SK-N-SH (cell line): ENCODE results near the gene AGXT2. TPM values are rescaled to one million over a fixed set of nuclear protein-coding genes. Genes with fewer than 3 reads are reported as not detected.

ENCODE experiments used
- CTCF ChIA-PET: fragments of 300-600, 350-600 bp; formaldehyde crosslinking; extraction: SDS; loops from one replicate; lab custom pipeline; 2021; lab: Yijun Ruan, JAX
- POLR2A ChIA-PET: fragments of 350-600 bp; sonication (Branson Sonifier 250); formaldehyde crosslinking; extraction: SDS; loops from one replicate; lab custom pipeline; 2020; ENCODE audit warnings: antibody characterized with exemption, inconsistent platforms; lab: Yijun Ruan, JAX
- DNase-seq: peaks from one replicate; pipeline ENCODE4 v3.0.0; 2012
- H2AFZ ChIP-seq: fragments of 200-600 bp; sonication (generic); 2 replicates; pipeline ENCODE4 v1.8.1; 2016; ENCODE audit warnings: antibody characterized with exemption, mild to moderate bottlenecking, low read depth
- H3F3A ChIP-seq: fragments of 200-600 bp; sonication (generic); replicated peaks from 2 replicates; pipeline ENCODE3; 2016; ENCODE audit warnings: antibody characterized with exemption, mild to moderate bottlenecking; ENCODE audit not compliant: insufficient read depth
- H3K27ac ChIP-seq, 2 experiments: fragments of 200-500 bp in 1 of 2; fragments of 200-600 bp in 1 of 2; sonication (Bioruptor generic) in 1 of 2; sonication (generic), shearing (Covaris generic) in 1 of 2; 2 replicates each; pipeline versions ENCODE4 v1.5.1 to v1.6.1; 2014 to 2016; ENCODE audit warnings: low read depth in 2 of 2, inconsistent platforms in 1 of 2, low read length in 1 of 2, mild to moderate bottlenecking in 1 of 2, mixed read lengths in 1 of 2
- H3K27me3 ChIP-seq: fragments of 200-600 bp; sonication (generic), shearing (Covaris generic); 2 replicates; pipeline ENCODE4 v1.6.1; 2016; ENCODE audit warnings: mixed run types; ENCODE audit not compliant: insufficient read depth
- H3K36me3 ChIP-seq, 2 experiments: fragments of 200-500 bp in 1 of 2; fragments of 200-600 bp in 1 of 2; sonication (Bioruptor generic) in 1 of 2; sonication (generic) in 1 of 2; replicated peaks in 1 of 2; 2 replicates each; pipeline versions ENCODE3 to v1.5.1; 2014 to 2016; ENCODE audit warnings: low read length in 1 of 2, mild to moderate bottlenecking in 1 of 2; ENCODE audit not compliant: insufficient read depth in 2 of 2, control insufficient read depth in 1 of 2
- H3K4me1 ChIP-seq, 2 experiments: fragments of 200-500 bp in 1 of 2; fragments of 200-600 bp in 1 of 2; sonication (Bioruptor generic) in 1 of 2; sonication (generic), shearing (Covaris generic) in 1 of 2; 2 replicates each; pipeline versions ENCODE4 v1.5.1 to v1.6.1; 2014 to 2016; ENCODE audit warnings: low read depth in 1 of 2, low read length in 1 of 2, mixed run types in 1 of 2; ENCODE audit not compliant: insufficient read depth in 2 of 2, control insufficient read depth in 1 of 2
- H3K4me2 ChIP-seq: fragments of 200-600 bp; sonication (generic), shearing (Covaris generic); 2 replicates; pipeline ENCODE4 v1.6.1; 2017; ENCODE audit warnings: mixed run types
- H3K4me3 ChIP-seq, 2 experiments: fragments of 200-500 bp in 1 of 2; fragments of 200-600 bp in 1 of 2; sonication (Bioruptor generic) in 1 of 2; sonication (generic), shearing (Covaris generic) in 1 of 2; 2 replicates each; pipeline versions ENCODE4 v1.5.1 to v1.8.1; 2014 to 2016; ENCODE audit warnings: low read depth in 2 of 2, inconsistent platforms in 1 of 2, low read length in 1 of 2, mild to moderate bottlenecking in 1 of 2, mixed read lengths in 1 of 2, moderate library complexity in 1 of 2
- H3K79me2 ChIP-seq: fragments of 200-600 bp; sonication (generic); 2 replicates; pipeline ENCODE4 v1.8.1; 2017; ENCODE audit warnings: mild to moderate bottlenecking; ENCODE audit not compliant: insufficient read depth
- H3K9ac ChIP-seq: fragments of 200-600 bp; sonication (generic); 2 replicates; pipeline ENCODE4 v1.6.1; 2017; ENCODE audit warnings: mixed run types
- H3K9me2 ChIP-seq: fragments of 200-600 bp; sonication (generic); 2 replicates; pipeline ENCODE4 v1.6.1; 2017; ENCODE audit warnings: mixed run types
- H3K9me3 ChIP-seq: fragments of 200-600 bp; sonication (generic); 2 replicates; pipeline ENCODE4 v1.6.1; 2017; ENCODE audit warnings: mixed run types, mild to moderate bottlenecking, moderate library complexity
- H4K20me1 ChIP-seq: fragments of 200-600 bp; sonication (generic); 2 replicates; pipeline ENCODE4 v1.6.1; 2017; ENCODE audit warnings: mild to moderate bottlenecking, mixed run types; ENCODE audit not compliant: insufficient read depth
- CHD2 ChIP-seq: fragments of 150-350 bp; IDR thresholded peaks from 2 replicates; pipeline ENCODE4 v1.6.1; 2018; ENCODE audit warnings: low read length; ENCODE audit not compliant: partially characterized antibody
- ELF1 ChIP-seq: IDR thresholded peaks from 2 replicates; pipeline ENCODE4 v1.4.0; 2012
- EZH2phosphoT487 ChIP-seq: fragments of 200-600 bp; sonication (generic); IDR thresholded peaks from 2 replicates; pipeline ENCODE4 v1.6.1; 2017; ENCODE audit warnings: low read depth, mixed run types, mild to moderate bottlenecking, antibody characterized with exemption, moderate library complexity, borderline replicate concordance
- GABPA ChIP-seq: IDR thresholded peaks from 2 replicates; pipeline ENCODE4 v1.4.0; 2012; ENCODE audit warnings: low read depth, mild to moderate bottlenecking
- GATA2 ChIP-seq: sonication (generic); formaldehyde crosslinking; IDR thresholded peaks from 2 replicates; pipeline ENCODE4 v1.5.0; 2020; ENCODE audit warnings: mild to moderate bottlenecking, missing genetic modification reagents
- JUND ChIP-seq: IDR thresholded peaks from 2 replicates; pipeline ENCODE4 v1.4.0; 2012
- MEF2A ChIP-seq: IDR thresholded peaks from 2 replicates; pipeline ENCODE4 v1.4.0; 2012; ENCODE audit warnings: low read depth, borderline replicate concordance
- NRF1 ChIP-seq: IDR thresholded peaks from 2 replicates; pipeline ENCODE4 v1.6.1; 2012; ENCODE audit warnings: low read depth, mild to moderate bottlenecking, low read length
- TCF12 ChIP-seq: IDR thresholded peaks from 2 replicates; pipeline ENCODE4 v1.4.0; 2012
- USF1 ChIP-seq: IDR thresholded peaks from 2 replicates; pipeline ENCODE4 v1.4.0; 2012; ENCODE audit warnings: low read depth, borderline replicate concordance
- USF2 ChIP-seq: fragments of 150-350 bp; IDR thresholded peaks from 2 replicates; pipeline ENCODE4 v1.6.1; 2017; ENCODE audit warnings: antibody characterized with exemption, low read length, low read depth, borderline replicate concordance
- YY1 ChIP-seq: IDR thresholded peaks from 2 replicates; pipeline ENCODE4 v1.4.0; 2012; ENCODE audit warnings: low read depth, mild to moderate bottlenecking
- WGBS: methylation state at CpG from one replicate; pipeline ENCODE4 v1.1.6; 2017; ENCODE audit warnings: low lambda C conversion rate; 5-methylcytosine and 5-hydroxymethylcytosine counted together
- polyA plus RNA-seq, 3 experiments: library from polyadenylated mRNA; depleted of rRNA; stranded (reverse); fragments of >200 nt; gene quantifications; 2 replicates each; pipeline ENCODE4 v1.2.3, GENCODE V29; 2012
- TF ChIP-seq, protein P1 (sequence below): IDR thresholded peaks from 2 replicates; pipeline ENCODE4 v1.6.1; 2012; ENCODE audit warnings: mild to moderate bottlenecking, low read depth, low read length, moderate library complexity

Gene AGXT2
- polyA plus RNA-seq, 1 of the 3 experiments (the other 2 are of a cell fraction), result not detected

DNA sequence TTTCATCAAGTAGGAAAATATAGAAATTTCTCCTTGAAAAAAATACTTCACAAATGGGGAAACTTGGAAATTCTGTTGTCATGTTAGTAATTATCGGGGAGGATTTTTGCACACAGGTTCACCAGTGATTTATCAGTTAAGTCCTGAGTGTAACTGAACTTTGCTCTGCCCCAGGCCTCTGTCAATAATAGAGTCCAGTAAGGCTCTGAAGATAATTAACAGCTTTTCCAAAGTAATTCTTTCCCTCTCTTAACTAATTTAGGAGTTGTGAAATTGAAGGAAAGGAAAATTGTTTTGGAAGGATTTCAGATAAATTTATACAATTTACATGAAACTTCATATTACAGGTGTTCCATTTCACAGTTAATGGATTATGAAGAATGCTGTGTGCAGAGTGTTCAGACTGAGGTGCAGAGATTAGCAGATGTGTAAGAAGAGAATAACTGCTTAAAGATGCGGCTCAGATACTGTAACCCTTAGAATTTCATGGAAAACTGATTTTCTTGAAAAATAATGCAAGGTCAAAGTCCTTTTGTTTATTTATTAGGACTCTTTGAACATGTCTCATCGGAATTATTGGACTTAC, 2.9 kb upstream of the AGXT2 start:
- Histone ChIP-seq H4K20me1 (no peaks in the 10 kb centered on the region), H3K9me3 (no peaks in the 10 kb centered on the region), H2AFZ (no peak overlapping the region), H3K79me2 (no peaks in the 10 kb centered on the region), H3K27me3 (no peaks in the 10 kb centered on the region), H3K9ac (no peak overlapping the region), H3K4me2 (no peak overlapping the region), H3K36me3 (no peaks in the 10 kb centered on the region), H3F3A (no peaks in the 10 kb centered on the region), H3K9me2 (no peaks in the 10 kb centered on the region), H3K27ac (no peak overlapping the region), H3K4me3 (no peak overlapping the region), H3K4me1 (no peaks in the 10 kb centered on the region)
- no peak for DNase-seq
- POLR2A ChIA-PET, result no interaction called here
- TF ChIP-seq USF2 (no peak), GABPA (no peak), NRF1 (no peak), JUND (no peak)
- CTCF ChIA-PET, result no interaction called here
- 43% methylated on average over 3 of the region's 3 CpGs for WGBS

- POLR2A ChIA-PET, result no interaction called here
- TF ChIP-seq MEF2A, result no peak
- TF ChIP-seq ELF1, result no peak
- TF ChIP-seq YY1, result no peak
- TF ChIP-seq TCF12, result no peak
- TF ChIP-seq JUND, result no peak
- TF ChIP-seq USF1, result no peak
- TF ChIP-seq GATA2 (CRISPR knock-in tag), result no peak
- no peak for TF ChIP-seq CHD2
- TF ChIP-seq, protein P1, sequence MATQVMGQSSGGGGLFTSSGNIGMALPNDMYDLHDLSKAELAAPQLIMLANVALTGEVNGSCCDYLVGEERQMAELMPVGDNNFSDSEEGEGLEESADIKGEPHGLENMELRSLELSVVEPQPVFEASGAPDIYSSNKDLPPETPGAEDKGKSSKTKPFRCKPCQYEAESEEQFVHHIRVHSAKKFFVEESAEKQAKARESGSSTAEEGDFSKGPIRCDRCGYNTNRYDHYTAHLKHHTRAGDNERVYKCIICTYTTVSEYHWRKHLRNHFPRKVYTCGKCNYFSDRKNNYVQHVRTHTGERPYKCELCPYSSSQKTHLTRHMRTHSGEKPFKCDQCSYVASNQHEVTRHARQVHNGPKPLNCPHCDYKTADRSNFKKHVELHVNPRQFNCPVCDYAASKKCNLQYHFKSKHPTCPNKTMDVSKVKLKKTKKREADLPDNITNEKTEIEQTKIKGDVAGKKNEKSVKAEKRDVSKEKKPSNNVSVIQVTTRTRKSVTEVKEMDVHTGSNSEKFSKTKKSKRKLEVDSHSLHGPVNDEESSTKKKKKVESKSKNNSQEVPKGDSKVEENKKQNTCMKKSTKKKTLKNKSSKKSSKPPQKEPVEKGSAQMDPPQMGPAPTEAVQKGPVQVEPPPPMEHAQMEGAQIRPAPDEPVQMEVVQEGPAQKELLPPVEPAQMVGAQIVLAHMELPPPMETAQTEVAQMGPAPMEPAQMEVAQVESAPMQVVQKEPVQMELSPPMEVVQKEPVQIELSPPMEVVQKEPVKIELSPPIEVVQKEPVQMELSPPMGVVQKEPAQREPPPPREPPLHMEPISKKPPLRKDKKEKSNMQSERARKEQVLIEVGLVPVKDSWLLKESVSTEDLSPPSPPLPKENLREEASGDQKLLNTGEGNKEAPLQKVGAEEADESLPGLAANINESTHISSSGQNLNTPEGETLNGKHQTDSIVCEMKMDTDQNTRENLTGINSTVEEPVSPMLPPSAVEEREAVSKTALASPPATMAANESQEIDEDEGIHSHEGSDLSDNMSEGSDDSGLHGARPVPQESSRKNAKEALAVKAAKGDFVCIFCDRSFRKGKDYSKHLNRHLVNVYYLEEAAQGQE, result no peak
- TF ChIP-seq EZH2phosphoT487, result no peak
- CTCF ChIA-PET, result no interaction called here
These were observed 1.2 kb upstream of the AGXT2 start for GRCh38 chr5:35048910-35049309.

More at GRCh38 chr5:35048910-35049309, 1.2 kb upstream of the AGXT2 start:
- no peak overlapping the region for H3K9ac ChIP-seq
- no peaks in the 10 kb centered on the region for H3K27me3 ChIP-seq
- H2AFZ ChIP-seq, result no peak overlapping the region
- H3K36me3 ChIP-seq, result no peaks in the 10 kb centered on the region
- no peaks in the 10 kb centered on the region for H4K20me1 ChIP-seq
- no peaks in the 10 kb centered on the region for H3F3A ChIP-seq
- H3K4me3 ChIP-seq, result no peak overlapping the region
- H3K79me2 ChIP-seq, result no peaks in the 10 kb centered on the region
- H3K9me3 ChIP-seq, result no peaks in the 10 kb centered on the region
- no peaks in the 10 kb centered on the region for H3K4me1 ChIP-seq
- 57% methylated on average over 1 of the region's 1 CpG for WGBS
- no peak for DNase-seq
- H3K27ac ChIP-seq, result no peak overlapping the region
- H3K4me2 ChIP-seq, result no peak overlapping the region
- no peaks in the 10 kb centered on the region for H3K9me2 ChIP-seq
